ENCODE results near the gene RHBDF2. TPM values are rescaled to one million over a fixed set of nuclear protein-coding genes. Genes with fewer than 3 reads are reported as not detected.

The RHBDF2 gene
- total RNA-seq, 1 donor from 2014 or later = 0.79 TPM

- H3K4me2 ChIP-seq = no peak overlapping the region
- H3K79me2 ChIP-seq (ENCODE audit: low read depth) = peaks cover 99% of the 10 kb centered on the region
- no peak overlapping the region for H3K9ac ChIP-seq
- peaks cover 8% of the 10 kb centered on the region for H3F3A ChIP-seq (ENCODE audit: low read depth)
- H3K4me1 Mint-ChIP-seq = peaks cover 28% of the 10 kb centered on the region
- DNase-seq (ENCODE audit: low spot score) = no peak
- peaks cover 17% of the 10 kb centered on the region for H3K4me1 ChIP-seq
- H3K27me3 Mint-ChIP-seq (ENCODE audit: insufficient read depth, low read depth) = peaks cover 2% of the 10 kb centered on the region
- H3K27me3 ChIP-seq = no peaks in the 10 kb centered on the region
- H3K36me3 Mint-ChIP-seq = peaks cover 16% of the 10 kb centered on the region
- no peaks in the 10 kb centered on the region for H3K36me3 ChIP-seq
- H3K4me3 Mint-ChIP-seq = no peak overlapping the region
- peaks cover 95% of the 10 kb centered on the region for H4K20me1 ChIP-seq (ENCODE audit: low read depth)
- no peaks in the 10 kb centered on the region for H3K9me3 ChIP-seq (ENCODE audit: low read depth)
- H2AFZ ChIP-seq (replicated peaks) = no peak overlapping the region
- H3K9me3 Mint-ChIP-seq = no peaks in the 10 kb centered on the region
- no peak overlapping the region for H3K4me3 ChIP-seq
- TF ChIP-seq EZH2 (IDR thresholded peaks at IDR 0.05) = no peak
- TF ChIP-seq EZH2phosphoT487 (IDR thresholded peaks at IDR 0.05) = no peak
- TF ChIP-seq CTCF (IDR thresholded peaks at IDR 0.05) = no peak
- no peak overlapping the region for H3K27ac Mint-ChIP-seq
- no peak overlapping the region for H3K27ac ChIP-seq
Measured at GRCh38 chr17:76434870-76435269, 66.4 kb downstream of the RHBDF2 start.

GRCh38 chr17:76433693-76434092 lies 67.5 kb downstream of the RHBDF2 start:
- peaks cover 2% of the 10 kb centered on the region for H3K27me3 Mint-ChIP-seq (ENCODE audit: insufficient read depth, low read depth)
- Histone ChIP-seq H3K79me2 (ENCODE audit: low read depth) (peaks cover 91% of the 10 kb centered on the region), H3K4me3 (no peak overlapping the region), H3K9me3 (ENCODE audit: low read depth) (no peaks in the 10 kb centered on the region), H3K27ac (no peak overlapping the region), H3K4me1 (peaks cover 17% of the 10 kb centered on the region), H3K4me2 (no peak overlapping the region), H3F3A (ENCODE audit: low read depth) (peaks cover 8% of the 10 kb centered on the region), H4K20me1 (ENCODE audit: low read depth) (peaks cover 88% of the 10 kb centered on the region), H2AFZ (replicated peaks) (no peak overlapping the region), H3K36me3 (no peaks in the 10 kb centered on the region), H3K9ac (no peak overlapping the region), H3K27me3 (no peaks in the 10 kb centered on the region)
- DNase-seq (ENCODE audit: low spot score) = no peak
- peaks cover 26% of the 10 kb centered on the region for H3K4me1 Mint-ChIP-seq
- TF ChIP-seq EZH2 (IDR thresholded peaks at IDR 0.05) = no peak
- TF ChIP-seq CTCF (IDR thresholded peaks at IDR 0.05) = no peak
- TF ChIP-seq EZH2phosphoT487 (IDR thresholded peaks at IDR 0.05) = no peak
- H3K36me3 Mint-ChIP-seq = peaks cover 16% of the 10 kb centered on the region
- H3K4me3 Mint-ChIP-seq = no peak overlapping the region
- H3K9me3 Mint-ChIP-seq = no peaks in the 10 kb centered on the region
- no peak overlapping the region for H3K27ac Mint-ChIP-seq

GRCh38 chr17:76432712-76433336 lies 68.4 kb downstream of the RHBDF2 start:
- Histone ChIP-seq H4K20me1 (ENCODE audit: low read depth) (peaks cover 88% of the 10 kb centered on the region), H3K9ac (no peak overlapping the region), H3K27ac (no peak overlapping the region), H2AFZ (replicated peaks) (no peak overlapping the region), H3K36me3 (no peaks in the 10 kb centered on the region), H3K9me3 (ENCODE audit: low read depth) (no peaks in the 10 kb centered on the region), H3K79me2 (ENCODE audit: low read depth) (peaks cover 90% of the 10 kb centered on the region), H3K4me2 (no peak overlapping the region), H3F3A (ENCODE audit: low read depth) (peaks cover 8% of the 10 kb centered on the region), H3K27me3 (no peaks in the 10 kb centered on the region), H3K4me3 (no peak overlapping the region), H3K4me1 (peaks cover 17% of the 10 kb centered on the region)
- peaks cover 2% of the 10 kb centered on the region for H3K9me3 Mint-ChIP-seq
- no peak overlapping the region for H3K27ac Mint-ChIP-seq
- H3K27me3 Mint-ChIP-seq (ENCODE audit: insufficient read depth, low read depth) = peaks cover 2% of the 10 kb centered on the region
- H3K36me3 Mint-ChIP-seq = peaks cover 16% of the 10 kb centered on the region
- peak; percentile 24 for DNase-seq (ENCODE audit: low spot score)
- H3K4me1 Mint-ChIP-seq = peaks cover 26% of the 10 kb centered on the region
- no peak for TF ChIP-seq EZH2phosphoT487 (IDR thresholded peaks at IDR 0.05)
- TF ChIP-seq EZH2 (IDR thresholded peaks at IDR 0.05) = no peak
- TF ChIP-seq CTCF (IDR thresholded peaks at IDR 0.05) = peak; percentile 49
- no peak overlapping the region for H3K4me3 Mint-ChIP-seq

All from neural progenitor cell (in vitro differentiated cells).